Kidney (tissue), 14 donors: ENCODE measurements around the gene EMC7. TPM values are rescaled to one million over a fixed set of nuclear protein-coding genes. Genes with fewer than 3 reads are reported as not detected.
A peak's percentile ranks its signal among the peaks of the same experiment; 100 is the strongest.
"Not testable (repeated sequence)": the region's sequence is repeated elsewhere in the genome, so short reads cannot be mapped to it uniquely, and the experiment has no call there.

Source experiments
- DNase-seq, 5 donors: peaks; one replicate each; pipeline ENCODE4 v3.0.0-alpha.2; 2013 to 2020
- FAIRE-seq: peaks from 2 replicates; lab custom pipeline; 2012; peaks lifted over from hg19 to GRCh38; lab: Jason Lieb, UNC
- H3K27ac ChIP-seq, 2 donors: one replicate each; pipeline ENCODE4 v1.7.0; 2013; ENCODE audit warnings: low read depth in 2 of 2, low read length in 2 of 2, inconsistent platforms in 1 of 2
- H3K27me3 ChIP-seq: one replicate; pipeline ENCODE4 v1.7.1; 2013; ENCODE audit warnings: low read length, inconsistent platforms; ENCODE audit not compliant: control insufficient read depth, insufficient read depth
- H3K36me3 ChIP-seq, 3 donors: one replicate each; pipeline versions ENCODE4 v1.7.0 to v1.7.1; 2013; ENCODE audit warnings: low read length in 3 of 3, control low read depth in 1 of 3, inconsistent platforms in 1 of 3; ENCODE audit not compliant: insufficient read depth in 3 of 3, control insufficient read depth in 2 of 3
- H3K4me1 ChIP-seq, 3 donors: one replicate each; pipeline versions ENCODE4 v1.7.0 to v1.7.1; 2013; ENCODE audit warnings: low read length in 3 of 3, inconsistent platforms in 1 of 3, low read depth in 1 of 3; ENCODE audit not compliant: control insufficient read depth in 2 of 3, insufficient read depth in 2 of 3
- H3K4me3 ChIP-seq, 3 donors: one replicate each; pipeline versions ENCODE4 v1.7.0 to v1.8.1; 2013; ENCODE audit warnings: low read length in 3 of 3, control low read depth in 1 of 3, inconsistent platforms in 1 of 3
- H3K9ac ChIP-seq, 3 donors: one replicate each; pipeline versions ENCODE4 v1.7.0 to v1.7.1; 2013; ENCODE audit warnings: low read length in 3 of 3, control low read depth in 1 of 3, inconsistent platforms in 1 of 3
- H3K9me3 ChIP-seq, 3 donors: one replicate each; pipeline versions ENCODE4 v1.7.0 to v1.7.1; 2013; ENCODE audit warnings: low read length in 3 of 3, control low read depth in 1 of 3, inconsistent platforms in 1 of 3; ENCODE audit not compliant: control insufficient read depth in 2 of 3, insufficient read depth in 1 of 3
- CTCF ChIP-seq: IDR thresholded peaks from 3 replicates; pipeline ENCODE4 v1.5.1; 2012; ENCODE audit warnings: mild to moderate bottlenecking, moderate library complexity, borderline replicate concordance; ENCODE audit not compliant: insufficient read depth; ENCODE audit errors: extremely low read depth
- intact Hi-C: fragments of 100-400 bp; cut with DNase I; formaldehyde crosslinking; loops from one replicate; pipeline ENCODE4 v1.11.1; 2022
- polyA plus RNA-seq: library from polyadenylated mRNA; stranded (reverse); fragments of 350-450 nt; fragmentation: Illumina TruSeq; extraction: RNeasy Lipid Tissue Mini Kit (QIAGEN cat#74804); gene quantifications from one replicate; pipeline ENCODE4 v1.2.3, GENCODE V29; 2014; ENCODE audit warnings: low read depth, low replicate concordance; ENCODE audit not compliant: insufficient read depth
- total RNA-seq: library from RNA; stranded (reverse); fragmentation: NEBNext Ultra II Directional; extraction: Animal tissue kit (Norgen Biotek cat#: 25700); gene quantifications from one replicate; pipeline ENCODE4 v1.2.1, GENCODE V29; 2021
- donor health status: control.
- donor health status: control.
- donor health status: control.
- donor health status: control.
- donor health status: control.
- donor health status: DM: yes; HTN: yes; CAD: no.
- donor health status: Normal renal cell carcinoma (clear cell type).

The EMC7 gene
- total and polyA plus RNA-seq, 2 donors from 2014 or later: 73.1 to 125 TPM

- no peaks in the 10 kb centered on the region for H3K27me3 ChIP-seq
- no peaks in the 10 kb centered on the region for H3K36me3 ChIP-seq
- H3K4me1 ChIP-seq: no peaks in the 10 kb centered on the region
- H3K9me3 ChIP-seq: no peaks in the 10 kb centered on the region
- no peak for TF ChIP-seq CTCF
- no peak overlapping the region for H3K4me3 ChIP-seq
- peak in 1 of 5 donors; percentile 12 for DNase-seq
- H3K9ac ChIP-seq: no peak overlapping the region
- no peak overlapping the region for H3K27ac ChIP-seq
- intact Hi-C loops: no loop called here
- FAIRE-seq: no peak
These were observed 24.3 kb upstream of the EMC7 start for GRCh38 chr15:34125945-34126344.

GRCh38 chr15:34124651-34125050, 23.0 kb upstream of the EMC7 start:
- no peaks in the 10 kb centered on the region for H3K9me3 ChIP-seq
- FAIRE-seq (no peak), DNase-seq (no peak)
- H3K9ac ChIP-seq: no peak overlapping the region
- H3K27ac ChIP-seq: no peak overlapping the region
- H3K4me3 ChIP-seq: no peak overlapping the region
- H3K27me3 ChIP-seq: no peaks in the 10 kb centered on the region
- no peak for TF ChIP-seq CTCF
- no peaks in the 10 kb centered on the region for H3K36me3 ChIP-seq
- intact Hi-C loops: no loop called here
- H3K4me1 ChIP-seq: no peaks in the 10 kb centered on the region

GRCh38 chr15:34122771-34123183, 21.1 kb upstream of the EMC7 start:
- no peak for TF ChIP-seq CTCF
- Histone ChIP-seq H3K4me3 (no peak overlapping the region), H3K9ac (no peak overlapping the region), H3K9me3 (no peaks in the 10 kb centered on the region), H3K4me1 (no peaks in the 10 kb centered on the region), H3K27me3 (no peaks in the 10 kb centered on the region), H3K36me3 (no peaks in the 10 kb centered on the region), H3K27ac (no peak overlapping the region)
- FAIRE-seq (no peak), DNase-seq (peak in 1 of 5 donors; percentile 19)
- intact Hi-C loops: no loop called here

- H3K4me1 ChIP-seq, H3K9me3 ChIP-seq, FAIRE-seq, H3K27me3 ChIP-seq, H3K27ac ChIP-seq, DNase-seq, intact Hi-C loops, H3K4me3 ChIP-seq, H3K36me3 ChIP-seq, H3K9ac ChIP-seq: not testable (repeated sequence)
These were observed 20.1 kb upstream of the EMC7 start for GRCh38 chr15:34121786-34122185.

- FAIRE-seq, intact Hi-C loops, DNase-seq: not testable (repeated sequence)
These were observed 18.8 kb upstream of the EMC7 start for GRCh38 chr15:34120420-34120819.

More at GRCh38 chr15:34120420-34120819, 18.8 kb upstream of the EMC7 start:
- not testable (repeated sequence) for H3K9me3 ChIP-seq, H3K9ac ChIP-seq, H3K4me3 ChIP-seq, H3K27me3 ChIP-seq, H3K36me3 ChIP-seq, H3K4me1 ChIP-seq, H3K27ac ChIP-seq
